AG09309 (cell line): ENCODE data around the gene PIP5K1C.
"Not testable (repeated sequence)": the region's sequence is repeated elsewhere in the genome, so short reads cannot be mapped to it uniquely, and the experiment has no call there.

ENCODE experiments used
- DNase-seq: peaks from one replicate; pipeline ENCODE4 v3.0.0-alpha.2; 2010; ENCODE audit warnings: low read depth
- H3K4me3 ChIP-seq: 2 replicates; pipeline ENCODE4 v1.5.1; 2011; ENCODE audit warnings: mild to moderate bottlenecking, low read depth, low read length, moderate library complexity; ENCODE audit not compliant: control insufficient read depth
- CTCF ChIP-seq: IDR thresholded peaks from 2 replicates; pipeline ENCODE4 v1.5.1; 2011; ENCODE audit warnings: mild to moderate bottlenecking, low read depth, low read length, inconsistent platforms; ENCODE audit not compliant: insufficient read depth, control insufficient read depth; ENCODE audit errors: missing control alignments

The PIP5K1C gene

DNA sequence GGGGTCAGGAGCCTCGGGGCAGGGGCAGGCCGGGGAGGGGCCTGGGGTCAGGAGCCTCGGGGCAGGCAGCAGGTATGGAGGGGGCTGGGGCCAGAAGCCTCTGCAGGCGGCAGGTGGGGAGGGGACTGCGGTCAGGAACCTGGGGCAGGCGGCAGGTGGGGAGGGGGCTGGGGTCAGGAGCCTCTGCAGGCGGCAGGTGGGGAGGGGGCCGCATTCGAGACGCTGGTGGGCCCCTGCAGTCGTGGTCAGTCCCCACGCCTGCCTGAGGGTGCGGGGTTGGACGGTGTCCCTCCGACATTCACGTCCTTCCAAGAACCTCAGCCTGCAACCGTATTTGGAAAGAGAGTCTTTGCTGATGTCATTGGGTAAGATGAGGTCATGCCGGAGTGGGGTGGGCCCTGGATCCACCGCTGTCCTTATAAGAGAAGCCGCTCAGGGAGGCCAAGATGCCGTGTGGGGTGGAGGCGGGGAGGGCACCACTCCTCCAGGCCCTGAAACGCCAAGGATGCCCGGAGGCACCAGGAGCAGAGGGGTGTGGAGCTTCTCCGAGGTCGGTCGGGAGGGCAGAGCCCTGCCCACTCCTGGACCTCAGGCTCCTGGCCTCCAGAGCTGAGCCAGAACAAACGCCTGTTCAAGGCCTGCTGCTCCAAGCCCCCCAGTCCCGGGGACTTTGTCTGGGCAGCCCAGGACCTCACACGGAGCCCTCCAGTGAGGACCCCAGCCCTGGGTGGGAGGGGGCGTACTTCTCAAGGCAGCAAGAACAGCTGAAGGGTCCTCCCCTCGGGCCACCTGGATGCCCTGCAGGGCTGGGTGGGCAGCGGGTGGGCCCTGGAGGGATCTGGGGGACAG is 30.1 kb downstream of the PIP5K1C start:
- DNase-seq: peak; percentile 38
- no peak for TF ChIP-seq CTCF
- H3K4me3 ChIP-seq: peak overlapping the region; percentile 4

DNA sequence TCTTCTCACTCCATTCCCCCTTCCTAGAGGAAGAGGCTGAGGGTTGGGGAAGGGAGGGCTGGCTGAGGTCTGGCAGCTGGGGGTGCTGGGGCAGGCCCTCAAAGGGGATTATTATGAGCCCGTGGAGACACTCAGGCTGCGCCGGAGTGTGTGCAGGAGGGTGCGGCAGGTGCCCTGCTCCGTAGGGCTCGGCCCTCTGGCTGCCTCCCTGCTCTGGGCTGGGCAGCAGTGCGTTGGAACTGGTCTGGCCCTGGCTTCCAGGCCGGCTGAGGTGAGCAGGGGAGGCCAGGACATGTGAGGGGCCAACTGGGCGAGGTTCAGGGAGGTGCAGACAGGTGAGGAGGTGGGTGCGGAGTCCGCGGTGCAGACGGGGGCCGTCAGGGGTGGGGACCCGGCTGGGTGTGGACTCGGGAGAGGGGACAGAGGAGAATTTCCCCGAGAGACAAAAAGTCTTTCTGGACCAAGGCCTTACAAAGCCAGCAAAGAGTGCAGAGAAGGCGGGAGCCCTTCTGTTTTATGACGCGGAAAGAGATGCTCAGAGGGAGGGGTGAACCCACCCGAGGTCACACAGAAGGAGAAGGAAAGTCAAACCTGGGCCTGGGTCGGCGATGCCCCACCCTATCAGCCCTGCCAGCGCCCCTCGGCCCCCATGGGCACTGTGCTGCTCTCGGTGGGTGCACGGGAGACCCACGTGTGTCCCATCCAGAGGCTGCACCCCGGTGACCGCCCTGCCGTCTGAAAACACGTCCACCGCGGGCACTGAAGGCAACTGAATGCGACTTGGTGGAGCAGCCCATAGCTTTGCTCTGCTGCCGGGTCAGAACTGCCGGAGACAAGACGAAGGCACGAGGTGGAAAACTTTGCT is 31.0 kb downstream of the PIP5K1C start:
- no peak for TF ChIP-seq CTCF
- no peak for DNase-seq
- no peak overlapping the region for H3K4me3 ChIP-seq

DNA sequence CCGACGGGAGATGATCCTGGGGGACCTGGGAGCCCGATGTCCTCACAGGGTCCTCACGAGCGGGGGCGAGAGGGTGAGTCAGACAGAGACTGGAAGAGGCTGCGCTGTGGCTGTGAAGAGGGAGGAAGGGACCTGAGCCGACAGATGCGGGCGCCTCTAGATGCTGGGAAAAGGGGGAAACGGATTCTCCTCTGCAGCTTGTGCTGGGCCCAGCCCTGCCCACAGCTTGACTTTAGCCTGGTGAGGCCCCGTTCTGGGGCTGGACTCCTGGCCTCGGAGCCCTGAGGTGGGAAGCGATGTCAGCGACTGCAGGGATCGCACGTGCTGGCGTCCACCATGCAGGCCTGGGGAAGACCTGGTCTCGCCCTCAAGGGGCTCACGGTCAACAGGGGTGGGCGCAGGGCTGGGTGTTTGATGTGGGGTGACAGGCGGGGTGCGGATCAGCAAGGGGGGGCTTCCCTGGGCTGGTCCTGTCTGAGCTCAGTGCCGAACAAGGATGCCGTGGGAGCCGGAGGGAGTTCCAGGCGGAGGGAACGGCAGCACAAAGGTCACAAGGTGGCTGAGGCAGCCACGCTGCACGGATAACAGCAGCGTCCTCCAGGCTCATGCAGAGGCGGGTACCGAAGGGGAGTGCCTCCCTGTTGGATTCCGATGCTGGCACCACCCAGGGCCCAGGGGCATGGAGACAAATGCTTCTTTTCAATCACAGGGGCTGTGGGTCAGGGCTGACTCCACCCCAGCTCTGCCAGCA is 31.8 kb downstream of the PIP5K1C start:
- H3K4me3 ChIP-seq: no peak overlapping the region
- TF ChIP-seq CTCF: no peak
- DNase-seq: no peak

- DNase-seq: no peak
- TF ChIP-seq CTCF: no peak
Measured at GRCh38 chr19:3667766-3668165, 32.5 kb downstream of the PIP5K1C start.

GRCh38 chr19:3667037-3667638 is 33.1 kb downstream of the PIP5K1C start:
- no peak overlapping the region for H3K4me3 ChIP-seq
- TF ChIP-seq CTCF: no peak
- DNase-seq: no peak

More at GRCh38 chr19:3667766-3668165, 32.5 kb downstream of the PIP5K1C start:
- no peak overlapping the region for H3K4me3 ChIP-seq

GRCh38 chr19:3666545-3666856 is 33.8 kb downstream of the PIP5K1C start:
- H3K4me3 ChIP-seq, DNase-seq: not testable (repeated sequence)
